Inferior parietal cortex (tissue), 1 donor: ENCODE data around the gene UXT.
A peak's percentile ranks its signal among the peaks of the same experiment; 100 is the strongest.

Source experiments
- DNase-seq: peaks from one replicate; pipeline ENCODE4 v3.0.0-alpha.2; 2016; ENCODE audit errors: extremely low spot score

Gene UXT

DNA sequence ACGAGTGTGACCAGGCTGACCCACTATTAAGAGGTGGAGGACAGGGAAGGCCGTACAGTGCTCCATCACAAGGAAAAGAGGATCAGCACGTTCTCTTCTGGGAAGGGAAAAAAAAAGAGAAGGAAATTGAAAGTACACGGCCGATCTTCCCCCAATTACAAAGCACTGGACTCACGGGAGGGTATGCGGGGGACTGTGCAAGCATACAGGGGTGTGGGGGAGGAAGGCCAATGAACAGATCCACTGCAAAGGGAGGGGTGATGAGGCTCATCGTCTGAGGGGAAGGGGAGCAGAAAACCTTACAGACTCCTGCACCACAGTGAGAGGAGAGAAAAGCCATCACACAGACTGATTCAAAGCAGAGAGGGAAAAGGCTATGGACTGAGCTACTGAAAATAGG, 9.7 kb downstream of the UXT start:
- DNase-seq = no peak

DNA sequence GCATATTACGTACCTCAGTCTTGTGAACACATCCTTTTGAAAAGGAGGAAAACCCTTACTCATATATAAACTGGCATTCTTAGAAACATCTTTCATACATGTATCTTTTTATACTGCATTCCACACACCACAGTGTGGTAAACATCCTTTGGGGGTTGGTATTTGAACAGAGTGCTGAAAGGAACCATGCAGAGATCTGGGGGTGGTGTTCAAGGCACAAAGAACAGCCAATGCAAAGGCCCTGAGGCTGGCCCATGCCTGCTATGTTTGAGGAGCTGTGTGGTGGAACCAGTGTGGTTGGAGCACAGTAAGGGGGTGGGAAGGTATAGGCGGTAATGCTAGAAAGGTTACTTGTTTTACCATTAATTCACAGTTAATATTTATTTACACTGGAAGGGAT, 10.6 kb downstream of the UXT start:
- DNase-seq = no peak

DNA sequence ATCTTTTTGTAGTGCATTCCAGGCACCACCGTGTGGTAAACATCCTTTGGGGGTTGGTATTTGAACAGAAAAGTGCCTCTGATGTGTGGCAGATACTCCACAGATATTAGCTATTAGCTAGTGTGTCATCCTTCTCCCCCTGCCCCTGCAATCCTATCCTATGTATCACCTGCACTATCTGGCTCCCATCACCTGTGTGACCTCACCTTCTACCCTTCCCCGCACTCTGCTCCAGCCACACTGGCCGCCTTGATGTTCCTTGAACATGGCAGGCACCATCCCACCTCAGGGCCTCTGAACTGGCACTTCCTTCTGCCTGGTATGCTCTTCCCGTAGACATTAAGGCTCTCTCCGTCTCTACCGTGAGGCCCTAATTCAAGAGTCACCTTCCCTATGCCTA, 12.3 kb downstream of the UXT start:
- no peak for DNase-seq

DNA sequence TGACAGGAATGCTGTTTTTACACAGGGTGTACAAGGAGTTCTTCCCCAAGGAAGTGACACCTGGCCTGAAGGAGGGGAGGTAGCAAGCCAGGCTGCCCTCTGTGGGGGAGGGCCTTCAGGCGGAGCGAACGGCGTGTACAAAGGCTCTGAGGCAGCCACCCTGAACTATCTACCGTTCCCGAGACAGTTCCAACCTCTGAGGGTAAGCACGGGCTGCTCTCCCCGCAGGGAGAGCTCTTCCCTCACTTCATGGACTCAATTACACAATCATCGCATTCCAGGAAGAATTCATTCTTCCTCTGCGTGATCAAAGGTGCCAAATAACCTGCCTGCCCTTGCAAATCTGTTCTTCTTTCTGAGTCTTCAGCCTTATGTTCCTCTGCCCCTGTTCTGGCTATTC, 13.4 kb downstream of the UXT start:
- DNase-seq = no peak

DNA sequence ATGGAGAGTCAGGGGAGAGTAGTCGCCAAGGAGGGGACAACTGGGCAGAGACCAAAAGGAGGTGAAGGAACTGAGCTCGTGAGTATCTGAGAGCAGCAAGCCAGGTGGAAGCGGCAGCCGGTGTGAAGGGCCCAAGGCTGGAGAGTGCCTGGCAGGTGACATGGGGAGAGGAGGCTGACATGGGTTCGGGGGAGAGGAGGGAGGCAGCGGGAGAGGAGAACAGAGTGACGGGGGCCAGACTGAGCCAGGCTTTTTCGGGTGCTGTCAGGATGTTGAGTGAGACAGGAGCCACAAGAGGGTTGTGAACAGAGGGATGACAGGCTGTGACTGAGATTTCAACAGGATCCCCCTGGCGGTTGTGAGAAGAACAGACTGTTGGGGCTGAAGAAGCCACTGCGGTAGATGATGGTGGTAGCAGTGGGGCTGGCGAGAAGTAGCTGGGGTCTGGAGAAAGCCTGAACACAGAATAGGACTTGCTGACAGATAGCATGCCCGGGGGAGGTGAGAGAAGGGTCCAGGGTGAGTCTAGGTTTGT, 14.4 kb downstream of the UXT start:
- DNase-seq = no peak

DNA sequence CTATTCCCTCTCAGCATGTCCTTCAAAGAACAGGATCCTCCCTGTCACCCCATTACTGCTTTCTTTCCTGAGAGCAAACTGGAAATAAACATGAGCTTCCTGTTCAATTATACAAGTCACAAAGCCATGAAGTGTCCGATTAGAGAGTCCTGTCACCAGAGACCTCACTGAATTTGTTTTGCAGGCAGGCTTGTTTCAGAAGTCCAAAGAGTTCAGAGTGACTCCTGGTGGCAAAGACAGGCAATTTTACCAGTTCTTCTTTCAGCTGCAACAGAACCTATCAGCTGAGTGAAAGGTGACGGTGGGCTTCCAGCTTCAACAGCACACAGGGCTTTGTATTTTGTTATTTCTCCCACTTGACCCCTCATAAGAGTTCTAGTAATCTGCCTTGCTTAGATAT, 15.1 kb downstream of the UXT start:
- DNase-seq = no peak

DNA sequence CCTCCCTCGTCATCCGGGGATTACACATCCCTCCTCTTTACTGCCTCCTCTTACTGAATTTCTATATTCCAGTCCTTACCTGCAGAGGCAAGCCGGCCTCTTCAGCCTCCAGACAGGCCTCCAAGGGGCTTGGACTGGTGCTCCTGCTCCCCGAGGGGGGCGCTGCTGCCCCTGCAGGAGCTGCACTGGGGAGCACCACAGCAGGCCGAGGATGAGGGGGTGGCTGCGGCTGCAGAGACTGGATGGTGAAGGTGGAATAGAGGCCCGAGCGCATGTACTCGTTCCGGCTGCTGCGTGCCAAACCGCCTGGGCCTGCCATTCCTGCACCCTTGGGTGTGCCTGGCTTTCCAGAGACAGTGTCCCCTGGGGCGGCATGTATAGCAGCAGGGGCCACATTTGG, 20.2 kb downstream of the UXT start:
- DNase-seq = no peak

DNA sequence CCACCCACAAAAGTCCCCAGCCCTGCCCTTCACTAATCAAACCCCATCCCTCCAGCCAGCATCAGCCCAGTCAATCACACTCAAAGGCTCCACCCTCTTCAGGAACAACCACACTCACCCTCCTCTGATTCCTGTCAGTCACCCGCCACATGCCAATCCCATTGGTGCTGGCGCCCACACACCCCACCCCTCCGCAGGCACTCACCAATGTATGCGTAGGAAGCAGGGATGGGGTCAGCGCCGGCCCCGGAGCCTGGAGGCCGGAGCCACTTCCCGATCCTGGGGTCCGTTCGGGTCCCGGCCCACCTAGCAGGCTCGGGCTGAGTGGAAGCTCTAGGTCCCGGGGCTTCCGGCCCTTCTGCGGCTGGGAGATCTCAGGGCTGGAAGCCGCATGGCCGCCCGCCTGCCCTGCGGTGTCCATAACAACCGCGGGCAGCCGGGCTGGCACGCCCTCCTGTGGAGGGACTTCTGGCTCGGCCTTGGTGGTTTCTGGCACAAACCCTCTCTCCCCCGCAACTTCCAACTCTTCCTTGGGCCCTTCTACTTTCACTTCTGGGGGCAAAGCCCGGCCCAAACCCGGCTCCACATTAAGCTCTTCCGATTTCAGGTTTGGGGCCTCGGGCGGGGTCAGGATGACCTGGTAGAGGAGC, 21.3 kb downstream of the UXT start:
- DNase-seq = no peak

DNA sequence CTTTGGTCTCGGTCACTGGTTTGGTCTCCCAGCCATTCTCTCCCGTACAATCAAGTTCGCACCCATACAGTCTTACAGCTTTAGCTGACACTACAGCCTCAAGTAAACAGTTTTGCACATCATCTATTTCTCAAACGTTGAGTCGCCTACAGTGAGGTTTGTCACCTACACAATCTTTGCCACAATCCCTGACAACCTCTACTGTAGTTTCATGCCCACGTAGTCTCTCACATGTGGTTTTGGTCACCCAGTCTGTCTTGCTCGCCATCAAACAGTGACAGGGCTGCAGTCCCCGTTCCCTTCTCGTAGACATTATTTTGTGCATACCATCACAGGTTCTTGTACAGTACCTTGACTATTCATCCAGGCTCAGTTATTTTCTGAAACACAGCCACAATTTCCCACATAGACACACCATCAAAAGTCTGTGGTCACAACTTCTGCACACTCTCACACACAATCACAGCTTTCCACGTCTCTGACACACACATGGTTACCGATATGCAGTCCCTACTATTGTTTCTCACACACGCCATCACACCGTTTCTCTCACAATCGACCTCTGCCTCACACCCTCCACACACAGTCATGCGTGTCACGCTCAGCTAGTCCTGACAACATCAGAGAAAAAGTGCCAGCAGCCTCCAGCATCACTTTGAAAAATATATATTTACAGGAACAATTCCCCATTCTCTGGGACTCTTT, 24.0 kb downstream of the UXT start:
- no peak for DNase-seq

DNA sequence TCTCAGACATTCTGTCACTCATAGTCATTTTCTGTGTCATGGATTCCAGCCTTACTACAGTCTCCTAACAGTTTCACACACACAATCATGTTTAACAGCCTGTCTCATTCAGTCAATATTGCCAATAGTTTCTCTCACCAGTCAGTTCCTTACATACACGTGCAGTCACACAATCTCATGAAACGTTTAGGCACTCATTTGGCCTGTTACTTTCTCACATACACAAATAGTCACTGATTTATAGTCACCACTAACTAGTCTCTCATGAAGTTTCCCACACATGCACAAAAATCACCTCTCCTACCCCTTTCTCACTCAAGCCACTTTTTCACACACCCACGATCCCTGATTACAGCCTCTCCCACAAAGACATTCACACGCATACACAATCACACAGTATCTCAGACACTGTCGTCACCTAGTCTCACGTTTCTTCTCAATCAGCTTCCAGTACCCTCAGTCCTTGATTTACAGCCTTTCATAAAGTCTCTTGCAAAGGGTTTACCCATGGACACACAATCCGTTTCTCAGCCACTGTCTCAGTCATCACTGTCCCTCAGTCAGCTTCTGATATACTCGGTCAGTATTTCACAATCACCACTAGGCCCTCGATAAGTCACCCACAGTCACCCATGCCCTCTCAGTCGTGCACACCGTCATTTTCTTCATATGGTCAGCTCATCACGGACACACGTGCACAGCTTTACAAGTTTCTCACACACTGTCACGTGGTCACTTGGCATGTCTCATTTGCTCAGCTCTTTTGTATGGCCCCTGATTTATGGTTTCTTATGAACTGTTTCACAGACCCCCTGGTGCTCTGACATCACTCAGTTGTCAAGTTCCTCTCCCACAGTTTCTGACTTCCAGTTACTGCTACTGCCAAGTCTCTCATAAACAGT, 25.0 kb downstream of the UXT start:
- no peak for DNase-seq

DNA sequence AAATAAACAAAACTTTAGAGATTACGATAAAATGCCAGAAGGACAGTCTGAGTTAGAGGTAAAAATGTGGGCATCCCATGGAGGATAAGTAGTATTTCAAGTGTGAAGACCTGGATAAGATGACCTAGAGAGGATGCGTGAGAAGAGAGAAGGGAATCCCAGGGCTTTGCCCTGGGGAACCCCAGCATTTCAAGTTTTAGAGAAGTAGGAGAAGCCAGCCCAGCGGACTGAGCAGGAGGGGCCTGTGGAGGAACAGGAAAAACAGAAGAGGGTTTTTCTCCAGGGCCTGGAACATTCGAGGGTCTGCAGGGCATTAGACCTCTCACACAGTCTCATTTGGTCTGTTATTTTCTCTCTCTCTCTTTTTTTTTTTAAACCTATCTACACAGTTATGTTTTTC, 26.3 kb downstream of the UXT start:
- no peak for DNase-seq

DNA sequence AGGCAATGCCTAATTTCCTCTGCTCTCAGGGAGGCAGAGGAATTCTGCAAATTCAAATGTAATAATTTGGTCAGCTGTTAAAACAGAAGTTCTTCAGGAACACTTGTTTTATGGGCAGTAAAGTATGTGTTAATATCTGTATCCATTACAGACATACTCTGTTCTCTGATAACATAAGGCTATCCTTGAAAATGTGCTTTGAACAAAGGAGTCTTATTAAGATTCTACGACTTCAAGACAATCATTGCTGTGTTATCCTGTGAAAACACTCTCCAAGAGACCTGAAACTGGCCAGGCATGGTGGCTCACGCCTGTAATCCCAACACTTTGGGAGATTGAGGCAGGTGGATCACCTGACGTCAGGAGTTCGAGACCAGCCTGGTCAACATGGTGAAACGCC, 27.3 kb downstream of the UXT start:
- DNase-seq = no peak

DNA sequence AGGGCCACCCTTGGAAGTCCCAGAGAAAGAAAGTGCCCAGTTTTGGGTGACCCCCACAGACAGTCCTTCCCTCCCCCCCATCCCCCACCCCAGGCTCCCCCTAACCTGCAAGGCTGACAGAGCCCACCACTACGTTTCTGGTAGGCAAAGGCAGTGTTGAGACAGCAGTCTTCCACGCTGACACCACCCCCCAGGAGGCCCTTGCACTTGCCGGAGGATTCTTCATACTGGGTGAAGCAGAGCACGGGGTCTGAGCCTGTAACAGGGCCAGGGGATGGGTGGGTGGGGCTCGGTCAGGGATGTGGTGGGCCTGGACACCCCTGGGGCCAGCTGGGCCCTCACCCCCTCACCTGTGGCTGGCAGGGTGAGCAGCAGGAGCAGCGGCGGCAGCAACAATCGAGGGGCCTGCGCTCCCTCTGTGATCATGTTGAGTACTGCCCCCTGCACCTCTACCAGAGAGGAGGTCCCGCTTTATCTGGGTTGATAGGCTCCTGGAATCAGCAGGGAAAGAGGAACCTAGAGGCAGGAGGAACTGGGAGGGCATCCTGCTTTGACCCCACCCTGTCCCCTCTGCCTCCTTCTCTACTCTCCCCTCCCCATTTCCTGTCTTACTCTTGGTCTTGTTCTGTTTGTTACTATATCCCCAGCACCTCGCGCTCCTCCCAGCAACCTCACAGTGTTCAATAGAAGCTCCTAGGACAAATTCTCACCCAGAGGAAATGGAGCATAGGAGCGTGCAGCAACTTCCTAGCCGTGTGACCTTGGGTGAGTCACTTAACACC, 29.4 kb downstream of the UXT start, which contains the start of gene CFP:
Gene CFP (minus strand): TSS at position 512 of the 782 bp plus-strand sequence. CDS start 86 bp downstream, at position 426.
- DNase-seq = no peak

DNA sequence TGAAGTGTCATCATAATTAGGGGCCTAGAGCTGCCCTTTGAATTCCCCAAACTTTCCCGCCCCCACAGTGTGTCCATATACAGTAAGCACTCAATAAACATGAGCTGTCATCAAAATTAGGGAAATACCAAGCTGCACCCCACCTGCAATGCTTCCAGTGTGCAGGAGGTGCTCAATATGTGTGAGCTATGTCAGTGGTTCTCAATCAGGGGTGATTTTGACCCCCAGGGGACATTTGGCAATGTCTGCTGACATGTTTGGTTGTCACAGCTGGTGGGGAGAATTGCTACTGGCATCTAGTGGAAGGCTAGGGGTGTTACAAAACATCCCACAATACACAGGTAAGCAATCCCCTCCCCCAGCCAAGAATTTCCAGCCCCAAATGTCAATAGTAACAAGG, 30.0 kb downstream of the UXT start:
- DNase-seq = no peak

DNA sequence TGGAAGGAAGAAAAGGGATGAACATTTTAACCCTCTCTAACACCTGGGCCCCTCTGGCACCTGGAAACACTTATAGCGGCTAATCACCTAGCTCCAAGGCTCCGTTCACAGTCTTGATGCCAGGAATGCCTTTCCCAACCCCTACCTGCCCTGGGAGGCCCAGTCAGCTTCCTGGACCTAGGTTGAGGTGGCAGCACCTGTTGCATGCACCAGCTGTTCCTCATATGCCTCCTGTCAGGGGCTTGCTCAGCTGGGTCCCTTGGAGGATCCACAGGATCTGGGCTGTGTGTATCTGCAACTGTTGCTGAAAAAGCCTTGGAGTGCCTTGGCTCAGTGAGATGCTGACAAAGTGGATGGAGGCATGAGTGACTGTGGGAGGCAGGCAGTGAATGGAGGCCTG, 33.6 kb downstream of the UXT start:
- DNase-seq = no peak

DNA sequence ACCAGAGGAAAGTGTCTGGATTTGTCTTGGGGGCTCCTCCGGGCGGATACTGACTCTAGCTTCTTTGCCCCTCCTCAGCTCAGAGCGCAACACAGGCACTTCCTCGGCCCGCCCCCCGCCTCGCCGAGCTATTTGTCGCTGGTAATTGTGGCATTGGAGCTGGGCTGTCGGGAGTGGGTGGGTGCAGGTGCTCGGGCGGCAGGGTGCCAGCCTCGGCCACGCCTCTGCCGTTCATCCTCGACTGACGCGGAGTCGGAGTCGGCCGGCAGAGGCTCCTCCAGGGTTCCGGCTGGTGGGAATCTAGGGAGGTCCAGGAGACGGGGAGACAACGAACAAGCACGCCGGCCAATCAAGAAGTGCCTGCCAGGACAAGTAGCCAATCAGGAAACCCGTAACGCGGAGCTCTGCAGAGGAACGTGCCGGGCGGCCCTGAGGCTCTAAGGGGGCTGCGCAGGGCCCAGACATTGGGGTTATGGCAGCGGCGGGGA, 35.4 kb downstream of the UXT start:
- DNase-seq = peak; percentile 48

DNA sequence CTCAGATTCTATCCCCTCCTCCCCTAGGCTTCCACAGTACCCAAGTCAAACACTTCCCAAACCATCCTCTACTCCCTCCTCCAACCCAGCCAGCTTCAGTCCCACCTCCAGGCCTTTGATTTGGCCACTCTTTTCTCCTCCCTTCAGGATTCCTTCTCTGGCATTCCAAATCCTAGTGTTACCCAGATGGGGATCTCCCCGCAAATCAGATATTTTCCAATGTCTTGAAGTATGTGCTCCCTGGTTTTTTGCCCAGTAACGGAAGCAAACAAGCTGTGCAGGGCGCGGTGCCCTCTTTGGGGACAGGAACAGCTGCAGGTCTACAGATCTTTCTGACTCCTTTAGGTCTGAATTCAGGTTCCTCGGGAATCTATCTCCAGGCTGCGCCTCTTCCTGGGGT, 37.1 kb downstream of the UXT start:
- no peak for DNase-seq

DNA sequence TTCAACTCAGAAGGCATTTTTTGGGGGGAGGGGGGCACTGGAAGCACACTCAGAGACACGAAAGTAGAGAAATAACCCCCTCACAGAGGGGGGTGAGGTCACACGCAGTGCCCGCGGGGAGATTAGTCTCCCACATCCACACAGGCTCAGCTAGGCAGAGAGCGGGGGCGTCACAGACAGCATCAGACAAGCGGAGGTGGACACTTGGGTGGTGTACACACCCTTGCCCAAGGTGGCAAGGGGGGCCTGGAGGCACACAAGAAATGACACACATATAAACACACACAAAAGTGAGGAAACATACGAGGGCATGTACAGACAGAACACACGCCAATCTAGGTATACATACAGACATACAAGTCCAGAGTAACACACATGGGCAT, 38.7 kb downstream of the UXT start:
- DNase-seq = no peak

DNA sequence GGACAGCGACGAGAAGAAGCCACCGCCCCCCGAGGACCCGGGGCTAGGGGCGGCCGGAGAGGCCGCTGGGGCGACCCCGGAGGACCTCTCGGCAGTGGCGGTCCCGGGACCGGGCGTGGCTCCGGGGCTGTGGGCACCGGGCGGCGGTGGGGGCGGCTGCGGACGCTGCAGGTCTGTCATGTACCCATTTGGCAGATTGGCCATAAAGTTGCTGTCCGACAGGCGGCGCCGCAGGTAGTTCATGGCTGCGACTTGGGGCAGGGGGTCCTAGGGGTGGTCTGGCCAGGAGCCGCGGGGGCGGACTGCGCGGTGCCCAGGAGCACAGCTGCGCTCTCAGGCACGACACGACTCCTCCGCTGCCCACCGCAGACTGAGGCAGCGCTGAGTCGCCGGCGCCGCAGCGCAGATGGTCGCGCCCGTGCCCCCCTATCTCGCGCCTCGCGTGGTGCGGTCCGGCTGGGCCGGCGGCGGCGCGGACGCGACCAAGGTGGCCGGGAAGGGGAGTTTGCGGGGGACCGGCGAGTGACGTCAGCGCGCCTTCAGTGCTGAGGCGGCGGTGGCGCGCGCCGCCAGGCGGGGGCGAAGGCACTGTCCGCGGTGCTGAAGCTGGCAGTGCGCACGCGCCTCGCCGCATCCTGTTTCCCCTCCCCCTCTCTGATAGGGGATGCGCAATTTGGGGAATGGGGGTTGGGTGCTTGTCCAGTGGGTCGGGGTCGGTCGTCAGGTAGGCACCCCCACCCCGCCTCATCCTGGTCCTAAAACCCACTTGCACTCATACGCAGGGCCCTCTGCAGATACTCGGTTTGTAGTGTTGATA, 39.3 kb downstream of the UXT start, which contains the start of gene SYN1:
Gene SYN1 (minus strand): TSS at position 372 of the 817 bp plus-strand sequence. CDS start 129 bp downstream, at position 243.
- DNase-seq = peak; percentile 69

DNA sequence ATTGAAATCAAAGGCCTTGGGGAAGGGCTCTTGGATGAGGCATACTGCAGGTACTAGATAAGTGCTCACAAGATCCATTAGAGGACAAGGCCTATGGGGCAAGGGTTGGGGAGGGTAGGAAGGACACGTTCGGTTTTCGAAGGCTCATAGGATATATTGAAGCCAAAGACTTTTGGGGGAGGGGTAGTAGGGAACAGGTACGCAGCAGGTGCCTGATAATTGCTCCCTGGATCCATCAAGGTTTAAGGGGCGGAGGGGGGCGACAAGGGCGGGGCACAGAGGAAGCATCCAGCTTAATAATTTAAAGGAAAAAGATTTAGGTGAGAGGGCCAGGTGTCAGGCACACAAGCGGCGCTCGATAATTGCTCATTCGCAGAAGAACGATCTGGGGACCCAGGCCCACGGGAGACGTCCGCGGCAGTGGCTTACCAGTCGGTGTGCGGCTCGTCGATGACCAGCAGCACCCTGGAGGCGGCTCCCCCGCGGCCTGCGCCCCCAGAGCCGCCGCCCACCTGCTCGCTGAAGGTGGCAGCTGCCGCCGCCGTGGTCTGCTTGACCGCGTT, 40.0 kb downstream of the UXT start:
- no peak for DNase-seq
